ENCODE results near the gene APOO. TPM values are rescaled to one million over a fixed set of nuclear protein-coding genes. Genes with fewer than 3 reads are reported as not detected.
"Not testable (repeated sequence)": the region's sequence is repeated elsewhere in the genome, so short reads cannot be mapped to it uniquely, and the experiment has no call there.

Gene APOO
- total RNA-seq, 1 donor, result 7.2 TPM

GRCh38 chrX:23861215-23861896 is 46.4 kb downstream of the APOO start:
- Histone ChIP-seq H3K36me3 (ENCODE audit: insufficient read depth, low read length) (no peaks in the 10 kb centered on the region), H3K27me3 (ENCODE audit: insufficient read depth, low read length) (no peaks in the 10 kb centered on the region)

GRCh38 chrX:23859238-23859637 is 48.5 kb downstream of the APOO start:
- H4K20me1 ChIP-seq (ENCODE audit: insufficient read depth, low read length); H3K9me3 ChIP-seq (ENCODE audit: low read depth, low read length); DNase-seq (ENCODE audit: insufficient read length, low spot score, missing footprints); H3K4me2 ChIP-seq (ENCODE audit: insufficient read depth, low read length); H3K27ac ChIP-seq (ENCODE audit: low read depth, low read length); H3K79me2 ChIP-seq (ENCODE audit: insufficient read depth, low read length); H3K36me3 ChIP-seq (ENCODE audit: insufficient read depth, low read length); H2AFZ ChIP-seq (ENCODE audit: low read length); H3K4me3 ChIP-seq (ENCODE audit: insufficient read depth, low read length); H3K4me1 ChIP-seq (ENCODE audit: insufficient read depth, low read length); H3K27me3 ChIP-seq (ENCODE audit: insufficient read depth, low read length): not testable (repeated sequence)

More at GRCh38 chrX:23861215-23861896, 46.4 kb downstream of the APOO start:
- no peak overlapping the region for H2AFZ ChIP-seq (ENCODE audit: low read length)
- no peaks in the 10 kb centered on the region for H3K9me3 ChIP-seq (ENCODE audit: low read depth, low read length)
- no peaks in the 10 kb centered on the region for H4K20me1 ChIP-seq (ENCODE audit: insufficient read depth, low read length)
- H3K4me3 ChIP-seq (ENCODE audit: insufficient read depth, low read length), result no peak overlapping the region
- no peak overlapping the region for H3K27ac ChIP-seq (ENCODE audit: low read depth, low read length)
- no peaks in the 10 kb centered on the region for H3K79me2 ChIP-seq (ENCODE audit: insufficient read depth, low read length)
- no peak overlapping the region for H3K4me2 ChIP-seq (ENCODE audit: insufficient read depth, low read length)
- no peaks in the 10 kb centered on the region for H3K4me1 ChIP-seq (ENCODE audit: insufficient read depth, low read length)
- no peak for DNase-seq (ENCODE audit: insufficient read length, low spot score, missing footprints)
- no peak for TF ChIP-seq CTCF (IDR thresholded peaks at IDR 0.05; ENCODE audit: extremely low read depth, low read depth, low read length)

- no peak overlapping the region for H3K4me3 ChIP-seq (ENCODE audit: insufficient read depth, low read length)
- peak; percentile 9 for DNase-seq (ENCODE audit: insufficient read length, low spot score, missing footprints)
- no peaks in the 10 kb centered on the region for H4K20me1 ChIP-seq (ENCODE audit: insufficient read depth, low read length)
- H3K27ac ChIP-seq (ENCODE audit: low read depth, low read length), result no peak overlapping the region
- TF ChIP-seq CTCF (IDR thresholded peaks at IDR 0.05; ENCODE audit: extremely low read depth, low read depth, low read length), result no peak
- no peaks in the 10 kb centered on the region for H3K36me3 ChIP-seq (ENCODE audit: insufficient read depth, low read length)
- H3K4me1 ChIP-seq (ENCODE audit: insufficient read depth, low read length), result no peaks in the 10 kb centered on the region
- H3K9me3 ChIP-seq (ENCODE audit: low read depth, low read length), result no peaks in the 10 kb centered on the region
- no peak overlapping the region for H3K4me2 ChIP-seq (ENCODE audit: insufficient read depth, low read length)
- no peaks in the 10 kb centered on the region for H3K79me2 ChIP-seq (ENCODE audit: insufficient read depth, low read length)
- no peaks in the 10 kb centered on the region for H3K27me3 ChIP-seq (ENCODE audit: insufficient read depth, low read length)
- H2AFZ ChIP-seq (ENCODE audit: low read length), result no peak overlapping the region
Measured at GRCh38 chrX:23857935-23858334, 49.8 kb downstream of the APOO start.

GRCh38 chrX:23857363-23857762 is 50.4 kb downstream of the APOO start:
- no peaks in the 10 kb centered on the region for H3K36me3 ChIP-seq (ENCODE audit: insufficient read depth, low read length)
- H3K9me3 ChIP-seq (ENCODE audit: low read depth, low read length), result no peaks in the 10 kb centered on the region
- H3K27me3 ChIP-seq (ENCODE audit: insufficient read depth, low read length), result no peaks in the 10 kb centered on the region
- no peaks in the 10 kb centered on the region for H4K20me1 ChIP-seq (ENCODE audit: insufficient read depth, low read length)
- H3K4me3 ChIP-seq (ENCODE audit: insufficient read depth, low read length), result no peak overlapping the region
- H3K4me2 ChIP-seq (ENCODE audit: insufficient read depth, low read length), result no peak overlapping the region
- H3K27ac ChIP-seq (ENCODE audit: low read depth, low read length), result no peak overlapping the region
- no peaks in the 10 kb centered on the region for H3K4me1 ChIP-seq (ENCODE audit: insufficient read depth, low read length)
- peak; percentile 36 for DNase-seq (ENCODE audit: insufficient read length, low spot score, missing footprints)
- H3K79me2 ChIP-seq (ENCODE audit: insufficient read depth, low read length), result no peaks in the 10 kb centered on the region
- H2AFZ ChIP-seq (ENCODE audit: low read length), result no peak overlapping the region
- no peak for TF ChIP-seq CTCF (IDR thresholded peaks at IDR 0.05; ENCODE audit: extremely low read depth, low read depth, low read length)
